Gastrocnemius medialis (tissue), 4 donors: Measurements from ENCODE around the gene PPP2R3C. TPM values are rescaled to one million over a fixed set of nuclear protein-coding genes. Genes with fewer than 3 reads are reported as not detected.

ENCODE experiments used
- ATAC-seq, 2 donors: fragments of 150-250 bp; one replicate each; pipeline ENCODE4 v1.9.1; 2016
- DNase-seq, 2 donors: peaks; one replicate each; pipeline ENCODE4 v3.0.0-alpha.2; 2019
- H3K27ac ChIP-seq, 4 donors: fragments of 200-600 bp; sonication (generic); 1 replicate in 1 of 4; 2 replicates in 3 of 4; pipeline ENCODE4 v1.5.1; 2016 to 2018; ENCODE audit warnings: mild to moderate bottlenecking in 2 of 4, moderate library complexity in 1 of 4
- H3K27me3 ChIP-seq, 3 donors: fragments of 200-600 bp; sonication (generic) in 2 of 3; 1 replicate in 1 of 3; 2 replicates in 2 of 3; pipeline versions ENCODE4 v1.5.1 to v1.6.0; 2016 to 2019; ENCODE audit warnings: mild to moderate bottlenecking in 1 of 3, moderate library complexity in 1 of 3
- H3K36me3 ChIP-seq, 2 donors: fragments of 200-600 bp; sonication (generic) in 1 of 2; one replicate each; pipeline ENCODE4 v1.5.1; 2017 to 2018
- H3K4me1 ChIP-seq, 2 donors: fragments of 200-600 bp; sonication (generic) in 1 of 2; one replicate each; pipeline ENCODE4 v1.5.1; 2016 to 2017; ENCODE audit warnings: mild to moderate bottlenecking in 2 of 2
- H3K4me3 ChIP-seq, 4 donors: fragments of 200-600 bp; sonication (generic) in 3 of 4; 1 replicate in 1 of 4; 2 replicates in 3 of 4; pipeline ENCODE4 v1.5.1; 2016 to 2019; ENCODE audit warnings: mild to moderate bottlenecking in 2 of 4
- H3K9me3 ChIP-seq, 3 donors: fragments of 200-600 bp; sonication (generic) in 2 of 3; 1 replicate in 1 of 3; 2 replicates in 2 of 3; pipeline ENCODE4 v1.5.1; 2016 to 2019
- POLR2A ChIP-seq, 2 donors: fragments of 450-650 bp; IDR thresholded peaks; one replicate each; pipeline ENCODE4 v1.6.1; 2017; ENCODE audit warnings: antibody characterized with exemption in 2 of 2, mild to moderate bottlenecking in 2 of 2, moderate library complexity in 2 of 2
- in situ Hi-C, 4 donors: fragments of 200-750 bp; cut with MboI; loops; one replicate each; pipeline versions ENCODE4 v1.15.0 to v1.8.0; 2017; ENCODE audit warnings: low sequenced_read_pairs in 4 of 4
- intact Hi-C: fragments of 100-400 bp; cut with DNase I; formaldehyde crosslinking; loops from one replicate; pipeline ENCODE4 v1.15.1; 2023; ENCODE audit warnings: low total_unique reads
- total RNA-seq, 4 donors: library from RNA; depleted of rRNA; stranded (reverse); fragments of >200 nt; gene quantifications; one replicate each; pipeline versions ENCODE4 v1.1.0 to v1.2.3, GENCODE V29; 2016
- TF ChIP-seq, protein P1 (sequence below), 5 experiments: fragments of 450-650 bp in 3 of 5; fragments of 200-600 bp in 2 of 5; sonication (generic) in 2 of 5; IDR thresholded peaks in 4 of 5; conservative IDR thresholded peaks in 1 of 5; 1 replicate in 4 of 5; 2 replicates in 1 of 5; pipeline ENCODE4 v1.5.1; 2016 to 2019; ENCODE audit warnings: antibody characterized with exemption in 5 of 5, mild to moderate bottlenecking in 3 of 5, moderate library complexity in 3 of 5

PPP2R3C gene
- total RNA-seq, 4 donors from 2014 or later = 27.9 to 59.4 (median 33.2) TPM

DNA sequence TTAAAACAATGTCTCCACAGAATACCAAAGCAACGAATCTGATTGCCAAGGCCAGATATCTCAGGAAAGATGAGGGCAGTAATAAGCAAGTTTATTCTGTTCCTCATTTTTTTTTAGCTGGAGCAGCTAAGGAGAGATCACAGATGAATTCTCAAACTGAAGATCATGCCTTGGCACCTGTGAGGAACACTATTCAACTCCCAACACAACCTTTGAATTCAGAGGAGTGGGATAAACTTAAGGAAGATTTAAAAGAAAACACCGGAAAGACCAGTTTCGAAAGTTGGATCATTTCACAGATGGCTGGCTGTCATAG is 1.6 kb upstream of the PPP2R3C start:
- intact Hi-C loops = loop anchor here (2.0 to 10.0 kb wide), 5 partner anchors 77 to 701 kb away; partner anchors contain the start of genes BRMS1L, CFL2 and FAM177A1
- TF ChIP-seq, protein P1, sequence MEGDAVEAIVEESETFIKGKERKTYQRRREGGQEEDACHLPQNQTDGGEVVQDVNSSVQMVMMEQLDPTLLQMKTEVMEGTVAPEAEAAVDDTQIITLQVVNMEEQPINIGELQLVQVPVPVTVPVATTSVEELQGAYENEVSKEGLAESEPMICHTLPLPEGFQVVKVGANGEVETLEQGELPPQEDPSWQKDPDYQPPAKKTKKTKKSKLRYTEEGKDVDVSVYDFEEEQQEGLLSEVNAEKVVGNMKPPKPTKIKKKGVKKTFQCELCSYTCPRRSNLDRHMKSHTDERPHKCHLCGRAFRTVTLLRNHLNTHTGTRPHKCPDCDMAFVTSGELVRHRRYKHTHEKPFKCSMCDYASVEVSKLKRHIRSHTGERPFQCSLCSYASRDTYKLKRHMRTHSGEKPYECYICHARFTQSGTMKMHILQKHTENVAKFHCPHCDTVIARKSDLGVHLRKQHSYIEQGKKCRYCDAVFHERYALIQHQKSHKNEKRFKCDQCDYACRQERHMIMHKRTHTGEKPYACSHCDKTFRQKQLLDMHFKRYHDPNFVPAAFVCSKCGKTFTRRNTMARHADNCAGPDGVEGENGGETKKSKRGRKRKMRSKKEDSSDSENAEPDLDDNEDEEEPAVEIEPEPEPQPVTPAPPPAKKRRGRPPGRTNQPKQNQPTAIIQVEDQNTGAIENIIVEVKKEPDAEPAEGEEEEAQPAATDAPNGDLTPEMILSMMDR (IDR thresholded peaks at IDR 0.05 in 4 of 5, conservative IDR thresholded peaks at IDR 0.05 in 1 of 5) = no peak
- no peak for TF ChIP-seq POLR2A (IDR thresholded peaks at IDR 0.05)
- Histone ChIP-seq H3K27me3 (no peaks in the 10 kb centered on the region), H3K9me3 (no peaks in the 10 kb centered on the region), H3K36me3 (peaks cover 0 to 11% of the 10 kb centered on the region in 2 donors), H3K4me1 (peaks cover 18 to 19% of the 10 kb centered on the region in 2 donors), H3K4me3 (peak overlapping the region; percentile 77 to 95 (median 87)), H3K27ac (peak overlapping the region; percentile 94 to 98 (median 97))
- in situ Hi-C loops = loop anchor here in 3 of 4 donors (5.0 to 10.0 kb wide), 4 partner anchors 139 to 291 kb away; partner anchors contain the start of gene SRP54 (in 1 of the 3)
- DNase-seq (no peak), ATAC-seq (no peak)

DNA sequence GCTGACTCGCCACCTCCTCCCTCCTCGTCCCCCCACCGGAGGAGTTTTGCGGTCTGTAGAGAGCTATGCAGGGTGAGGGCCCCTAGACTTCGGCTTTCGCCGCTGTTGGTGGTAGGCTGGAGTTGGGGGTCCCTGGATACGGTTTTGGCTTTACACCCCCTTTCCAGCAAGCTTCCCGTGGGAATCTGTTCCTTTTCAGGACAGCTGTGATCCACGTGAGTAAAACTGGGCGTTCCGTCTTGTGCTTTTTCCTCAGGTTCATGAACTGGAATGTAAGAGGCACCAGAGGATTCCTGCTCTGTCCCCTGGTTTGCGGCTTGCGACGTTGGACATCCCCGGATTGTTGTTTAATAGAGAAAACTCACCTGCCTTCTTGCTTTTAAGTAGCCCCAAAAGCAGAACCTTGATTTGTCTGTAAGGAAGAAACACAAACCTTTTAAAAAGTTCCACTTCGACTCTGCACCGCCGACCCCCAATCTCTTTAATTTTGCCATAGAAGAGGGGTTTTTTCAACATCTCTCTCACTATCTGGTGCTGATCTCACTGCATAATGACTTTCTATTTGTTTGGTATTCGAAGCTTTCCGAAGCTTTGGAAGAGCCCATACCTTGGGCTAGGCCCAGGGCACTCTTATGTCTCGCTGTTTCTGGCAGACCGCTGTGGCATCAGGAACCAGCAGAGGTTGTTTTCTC is 1.1 kb upstream of the PPP2R3C start:
- Histone ChIP-seq H3K36me3 (peaks cover 0 to 6% of the 10 kb centered on the region in 2 donors), H3K9me3 (no peaks in the 10 kb centered on the region), H3K4me1 (peaks cover 18 to 19% of the 10 kb centered on the region in 2 donors), H3K4me3 (peak overlapping the region; percentile 77 to 95 (median 87)), H3K27me3 (no peaks in the 10 kb centered on the region), H3K27ac (peak overlapping the region; percentile 94 to 98 (median 97))
- intact Hi-C loops (loop anchor here (1.0 to 10.0 kb wide), 7 partner anchors 76 to 702 kb away; partner anchors contain the start of genes BRMS1L, CFL2, FAM177A1 and PSMA6), in situ Hi-C loops (loop anchor here in 3 of 4 donors (5.0 to 10.0 kb wide), 4 partner anchors 138 to 292 kb away; partner anchors contain the start of gene SRP54 (in 1 of the 3))
- TF ChIP-seq POLR2A (IDR thresholded peaks at IDR 0.05) = no peak
- TF ChIP-seq, protein P1 (IDR thresholded peaks at IDR 0.05 in 4 of 5, conservative IDR thresholded peaks at IDR 0.05 in 1 of 5) = no peak
- DNase-seq = peak; percentile 21 to 35
- ATAC-seq = peak; percentile 50 to 55

DNA sequence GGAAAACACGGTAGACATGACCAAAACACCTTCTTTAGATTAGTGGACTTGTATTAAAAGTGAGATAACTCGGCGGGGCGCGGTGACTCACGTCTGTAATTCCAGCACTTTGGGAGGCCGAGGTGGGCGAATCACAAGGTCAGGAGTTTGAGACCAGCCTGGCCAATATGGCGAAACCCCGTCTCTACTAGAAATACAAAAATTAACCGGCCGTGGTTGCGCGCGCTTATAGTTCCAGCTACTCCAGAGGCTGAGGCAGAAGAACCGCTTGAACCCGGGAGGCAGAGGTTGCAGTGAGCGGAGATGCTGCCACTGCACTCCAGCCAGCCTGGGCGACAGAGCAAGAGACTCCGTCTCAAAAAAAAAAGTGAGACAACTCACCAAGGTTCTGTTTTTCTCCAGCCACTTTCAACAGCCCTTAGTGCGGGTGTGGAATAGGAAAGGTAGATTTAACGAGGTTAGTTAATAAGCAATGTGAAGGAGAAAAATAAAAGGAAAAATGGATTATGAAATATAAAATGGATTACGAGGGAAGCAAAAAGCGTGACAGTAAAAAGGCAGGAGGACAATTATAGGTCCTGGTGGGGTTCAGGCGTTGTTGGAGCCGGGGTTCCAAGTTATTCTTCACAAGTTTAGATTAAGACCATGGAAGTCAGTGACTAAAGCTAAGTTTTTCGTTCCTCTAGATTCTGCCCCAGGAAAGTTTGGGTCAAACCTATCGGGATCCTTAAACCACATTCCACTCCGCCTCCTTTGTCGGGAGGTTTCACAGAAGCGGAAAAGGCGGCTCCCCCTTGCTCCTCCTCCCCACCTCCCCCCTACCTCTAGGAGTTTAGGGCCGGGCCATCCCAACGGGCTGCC is 534 bp downstream of the PPP2R3C start:
- H3K4me1 ChIP-seq = peaks cover 18 to 29% of the 10 kb centered on the region in 2 donors

DNA sequence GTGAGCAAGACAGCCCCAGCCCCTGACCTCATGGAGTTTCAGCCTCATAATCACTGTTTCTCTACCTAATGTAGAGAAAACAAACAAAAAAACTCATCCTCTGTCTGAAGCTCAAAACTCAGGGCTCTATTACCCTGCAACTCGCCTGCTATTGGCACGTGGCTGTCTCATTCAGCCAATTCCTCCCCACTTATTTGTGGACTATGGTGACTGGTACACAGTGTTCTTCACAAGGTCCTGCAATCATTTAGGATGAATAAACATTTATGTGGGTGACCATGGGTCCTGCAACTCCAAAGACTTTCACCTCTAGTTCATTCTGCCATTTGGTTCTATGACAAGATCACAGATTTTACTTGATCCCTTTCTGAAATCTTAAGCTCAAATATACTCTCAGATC is 4.7 kb downstream of the PPP2R3C start:
- TF ChIP-seq, protein P1 (IDR thresholded peaks at IDR 0.05 in 4 of 5, conservative IDR thresholded peaks at IDR 0.05 in 1 of 5) = no peak
- TF ChIP-seq POLR2A (IDR thresholded peaks at IDR 0.05) = no peak
- Histone ChIP-seq H3K9me3 (no peaks in the 10 kb centered on the region), H3K27me3 (no peaks in the 10 kb centered on the region), H3K4me3 (no peak overlapping the region), H3K27ac (peak overlapping the region in 2 of 4 donors; percentile 12 to 18), H3K4me1 (peaks cover 7 to 16% of the 10 kb centered on the region in 2 donors), H3K36me3 (peaks cover 0 to 34% of the 10 kb centered on the region in 2 donors)
- DNase-seq (no peak), ATAC-seq (no peak)
- intact Hi-C loops = no loop called here
- in situ Hi-C loops = no loop called here

More for the DNA sequence above, 534 bp downstream of the PPP2R3C start:
- in situ Hi-C loops (loop anchor here in 3 of 4 donors (5.0 to 10.0 kb wide), 4 partner anchors 136 to 294 kb away; partner anchors contain the start of gene SRP54 (in 1 of the 3)), intact Hi-C loops (loop anchor here (5.0 to 10.0 kb wide), 4 partner anchors 249 to 704 kb away; partner anchors contain the start of genes BRMS1L and CFL2)
- Histone ChIP-seq H3K27ac (peak overlapping the region; percentile 94 to 98 (median 97)), H3K9me3 (no peaks in the 10 kb centered on the region), H3K4me3 (peak overlapping the region; percentile 77 to 95 (median 87)), H3K36me3 (no peaks in the 10 kb centered on the region), H3K27me3 (no peaks in the 10 kb centered on the region)
- DNase-seq = no peak
- peak in 1 of 2 donors; percentile 2 for ATAC-seq
- TF ChIP-seq POLR2A (IDR thresholded peaks at IDR 0.05) = no peak
- TF ChIP-seq, protein P1 (IDR thresholded peaks at IDR 0.05 in 4 of 5, conservative IDR thresholded peaks at IDR 0.05 in 1 of 5) = no peak
